DMS 273 (cell line): Measurements from ENCODE around the gene MUTYH.
"Not testable (repeated sequence)": the region's sequence is repeated elsewhere in the genome, so short reads cannot be mapped to it uniquely, and the experiment has no call there.

ENCODE experiments used
- DNase-seq: peaks from one replicate; lab custom pipeline; 2025; ENCODE audit not compliant: unreplicated experiment; lab: John Stamatoyannopoulos, UW

Gene MUTYH

GRCh38 chr1:45339789-45340558 lies at the start of gene MUTYH, which contains the start of gene TOE1:
Gene MUTYH (minus strand): TSS chr1:45340440. CDS start chr1:45334505, 5,935 bp downstream.
Gene TOE1 (plus strand): TSS chr1:45340170. CDS start chr1:45340253, 83 bp downstream.
- DNase-seq, result peak; percentile 98

DNA sequence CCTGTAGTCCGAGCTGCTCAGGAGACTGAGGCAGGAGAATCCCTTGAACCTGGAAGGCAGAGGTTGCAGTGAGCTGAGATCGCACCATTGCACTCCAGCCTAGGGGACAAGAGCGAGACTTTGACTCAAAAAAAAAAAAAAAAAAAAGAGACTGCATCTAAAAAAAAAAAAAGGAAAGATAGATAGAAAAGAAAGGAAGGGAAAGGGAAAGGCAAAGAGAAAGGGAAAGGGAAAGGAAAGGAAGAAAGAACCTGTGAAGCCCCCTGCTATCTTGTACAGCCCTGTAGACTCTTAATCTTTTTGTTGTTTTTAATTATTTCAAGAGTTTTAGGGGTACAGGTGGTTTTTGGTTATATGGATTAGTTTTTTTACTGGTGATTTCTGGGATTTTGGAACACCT lies 46.0 kb upstream of the MUTYH start:
- no peak for DNase-seq

DNA sequence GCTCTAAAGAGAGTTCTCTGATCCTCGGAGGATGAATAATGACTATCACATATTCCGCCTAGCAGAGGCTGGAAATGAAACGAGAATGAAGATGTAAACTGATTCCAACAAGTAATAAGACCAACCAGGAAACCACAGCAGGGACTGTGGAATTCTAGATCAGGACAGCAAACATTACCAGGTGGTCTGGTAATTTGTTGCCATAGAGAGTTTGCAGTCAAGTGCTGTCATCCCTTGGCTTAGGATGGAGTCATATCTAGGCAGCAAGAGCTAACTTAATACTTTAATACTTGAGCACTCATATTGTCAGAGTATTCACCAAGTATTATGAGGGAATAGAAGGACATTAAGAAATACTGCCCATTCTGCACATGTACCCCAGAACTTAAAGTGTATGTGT lies 45.1 kb upstream of the MUTYH start:
- DNase-seq, result peak; percentile 53

DNA sequence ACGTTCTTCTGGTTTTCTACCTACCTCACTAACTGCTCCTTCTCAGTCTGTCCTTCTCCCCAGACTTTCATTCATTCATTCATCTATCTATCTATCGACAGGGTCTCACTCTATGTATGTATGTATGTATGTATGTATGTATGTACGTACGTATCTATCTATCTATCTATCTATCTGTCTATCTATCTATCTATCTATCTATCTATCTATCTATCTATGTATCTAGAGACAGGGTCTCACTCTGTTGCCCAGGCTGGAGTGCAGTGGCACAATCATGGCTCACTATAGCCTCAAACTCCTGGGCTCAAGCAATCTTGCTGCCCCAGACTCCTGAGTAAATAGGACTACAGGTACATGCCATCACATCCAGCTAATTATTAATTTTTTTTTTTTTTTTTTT lies 44.0 kb upstream of the MUTYH start:
- not testable (repeated sequence) for DNase-seq

DNA sequence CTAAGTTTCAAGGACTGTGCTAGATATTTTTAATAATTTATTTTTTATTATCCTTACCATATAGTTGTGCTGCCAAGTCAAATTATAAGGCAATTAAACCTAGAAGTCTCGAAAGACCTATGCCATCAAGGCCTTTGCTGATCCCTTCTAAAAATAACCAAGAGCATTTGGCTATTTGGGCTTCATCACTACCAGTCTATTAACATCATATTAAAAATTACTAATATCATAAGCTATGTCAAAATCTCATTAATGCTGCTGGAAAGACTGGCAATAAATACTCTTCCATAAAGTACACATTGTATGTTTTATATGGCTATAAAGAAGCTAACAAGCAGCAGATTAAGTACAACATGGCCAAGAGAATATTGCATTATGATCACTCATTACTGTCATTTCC lies 43.0 kb upstream of the MUTYH start:
- no peak for DNase-seq

DNA sequence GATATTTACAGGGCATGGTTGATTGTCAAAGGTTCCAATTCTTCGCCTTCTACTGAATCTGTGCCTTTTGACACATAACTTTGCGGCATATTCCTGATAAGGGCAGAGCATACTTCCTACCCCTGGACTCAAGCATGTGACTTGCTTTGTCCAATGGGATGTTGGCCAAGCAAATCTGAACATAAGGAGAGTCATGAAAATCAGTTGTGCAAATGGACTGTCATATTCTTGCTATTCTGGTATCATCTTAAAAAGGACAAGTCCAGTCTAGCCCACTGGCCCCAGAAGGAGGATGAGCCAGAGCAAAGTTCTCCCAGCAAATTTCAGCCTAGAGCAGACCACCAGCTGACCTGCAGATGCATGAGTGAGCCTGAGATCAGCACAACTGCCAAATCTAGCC lies 41.0 kb upstream of the MUTYH start:
- peak; percentile 8 for DNase-seq

DNA sequence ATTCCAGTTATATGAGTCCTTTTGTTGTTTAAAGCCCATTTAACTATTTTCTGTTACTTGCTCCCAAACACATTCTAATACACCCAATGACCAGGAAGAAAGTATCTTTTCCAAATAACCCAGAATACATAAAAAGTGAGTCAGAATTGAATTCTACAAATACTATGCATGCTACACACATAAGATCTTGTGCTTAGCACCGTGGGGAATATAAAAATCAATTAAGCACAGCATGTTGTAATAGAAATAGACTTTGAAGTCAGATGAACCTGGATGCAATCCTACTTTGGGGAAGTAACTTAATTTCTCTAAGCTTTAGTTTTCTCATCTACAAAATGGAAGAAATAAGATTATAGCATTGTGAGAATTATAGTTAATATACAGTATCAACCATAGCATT lies 40.5 kb upstream of the MUTYH start:
- no peak for DNase-seq

- no peak for DNase-seq
Measured at GRCh38 chr1:45380125-45380524, 39.9 kb upstream of the MUTYH start.

DNA sequence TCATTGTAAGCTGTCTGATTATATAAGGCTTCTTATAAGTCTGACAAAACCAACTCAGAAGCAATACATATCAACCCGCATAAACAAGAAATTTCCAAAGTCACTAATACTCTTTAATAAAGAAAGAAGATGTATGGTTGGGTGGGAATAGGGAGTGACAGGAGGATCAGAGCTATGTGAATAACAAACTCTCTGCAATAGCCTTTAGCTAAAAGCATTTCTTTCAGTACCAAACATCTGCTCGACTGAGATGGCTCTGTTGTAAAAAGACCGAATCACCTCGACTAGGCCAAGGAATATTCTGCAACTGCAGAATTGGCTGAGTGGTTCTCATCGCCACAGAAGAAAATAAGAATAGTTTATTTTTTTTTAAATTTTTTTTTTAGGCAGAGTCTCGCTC lies 39.3 kb upstream of the MUTYH start:
- no peak for DNase-seq

DNA sequence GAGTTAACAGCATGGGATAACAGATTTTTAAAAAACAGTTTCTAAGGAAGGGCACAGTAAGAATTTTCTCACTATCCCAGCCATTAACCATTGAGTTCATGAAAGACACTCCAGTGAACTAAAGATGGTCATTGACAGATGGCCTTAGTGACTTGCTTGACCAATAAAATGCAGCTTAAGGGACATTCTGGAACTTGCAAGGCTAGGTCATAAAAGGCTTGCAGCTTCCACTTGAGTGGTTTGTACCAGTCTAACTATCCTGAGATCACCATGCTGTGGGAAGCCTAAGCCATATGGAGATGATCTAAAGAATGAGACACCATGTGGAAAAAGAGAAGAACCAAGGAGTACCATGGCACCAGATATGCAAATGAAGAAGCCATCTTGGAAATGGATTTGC lies 37.9 kb upstream of the MUTYH start:
- peak; percentile 34 for DNase-seq

DNA sequence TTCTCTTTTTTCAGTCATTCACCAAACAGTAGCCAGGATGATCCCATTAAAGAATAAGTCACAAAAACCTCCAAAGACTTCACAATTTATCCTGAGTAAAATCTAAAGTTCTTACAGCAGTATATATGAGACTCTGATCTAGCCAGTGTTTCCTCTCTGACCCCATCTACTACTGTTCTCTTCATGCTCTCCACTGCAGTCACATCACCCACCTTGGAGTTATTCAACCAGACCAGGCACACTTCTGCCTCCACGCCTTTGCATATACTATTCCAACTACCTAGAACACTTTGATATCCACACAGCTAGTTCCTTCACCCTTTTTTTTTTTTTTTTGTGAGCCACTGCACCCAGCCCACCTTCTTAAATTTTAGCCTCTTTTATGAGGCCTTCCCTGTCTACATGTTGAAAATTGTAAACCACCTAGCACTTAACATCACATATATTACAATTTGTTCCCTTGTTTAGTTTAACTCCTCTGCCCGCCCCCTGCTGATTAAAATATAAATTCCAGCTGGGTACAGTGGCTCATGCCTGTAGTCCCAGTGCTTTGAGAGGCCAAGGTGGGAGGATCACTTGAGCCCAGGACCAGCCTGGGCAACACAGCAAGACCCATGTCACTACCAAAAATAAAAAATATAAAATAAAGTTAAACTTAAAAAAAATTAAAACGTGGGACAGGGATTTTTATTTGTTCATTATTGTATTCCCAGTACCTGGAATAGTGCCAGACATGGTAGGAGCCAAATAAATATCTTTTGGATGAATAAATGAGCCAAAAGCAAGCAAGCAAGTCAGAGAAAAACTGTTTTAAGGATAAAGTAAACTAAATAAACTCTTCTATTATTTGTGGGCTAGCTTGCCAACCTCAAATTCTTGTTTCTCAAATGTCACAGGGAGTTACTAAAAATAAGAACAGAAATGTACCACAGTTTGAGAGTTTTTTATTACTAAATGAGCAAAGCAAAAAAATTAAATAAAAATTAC lies 35.2 kb upstream of the MUTYH start:
- DNase-seq, result peak; percentile 20

GRCh38 chr1:45373573-45373972 lies 33.3 kb upstream of the MUTYH start:
- no peak for DNase-seq

- DNase-seq, result no peak
Measured at GRCh38 chr1:45370575-45370974, 30.3 kb upstream of the MUTYH start.

GRCh38 chr1:45365051-45365450 lies 24.8 kb upstream of the MUTYH start:
- DNase-seq, result no peak

GRCh38 chr1:45364294-45364693 lies 24.1 kb upstream of the MUTYH start:
- DNase-seq, result no peak

DNA sequence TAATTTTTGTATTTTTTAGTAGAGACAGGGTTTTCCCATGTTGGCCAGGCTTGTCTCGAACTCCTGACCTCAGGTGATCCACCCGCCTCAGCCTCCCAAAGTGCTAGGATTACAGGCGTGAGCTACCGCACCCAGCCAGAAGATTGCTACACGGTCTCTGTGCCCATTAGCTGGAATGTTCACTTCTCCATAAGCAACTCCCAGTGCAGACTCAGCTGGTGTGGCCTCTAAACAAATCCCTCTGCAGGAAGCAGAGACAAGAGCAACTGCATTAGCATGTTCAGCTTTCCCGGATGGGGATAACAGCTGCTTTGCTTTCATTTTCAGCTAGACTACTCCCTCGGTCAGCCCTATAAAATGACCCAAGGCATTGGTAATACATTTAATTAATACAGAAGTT lies 20.7 kb upstream of the MUTYH start:
- DNase-seq, result not testable (repeated sequence)

DNA sequence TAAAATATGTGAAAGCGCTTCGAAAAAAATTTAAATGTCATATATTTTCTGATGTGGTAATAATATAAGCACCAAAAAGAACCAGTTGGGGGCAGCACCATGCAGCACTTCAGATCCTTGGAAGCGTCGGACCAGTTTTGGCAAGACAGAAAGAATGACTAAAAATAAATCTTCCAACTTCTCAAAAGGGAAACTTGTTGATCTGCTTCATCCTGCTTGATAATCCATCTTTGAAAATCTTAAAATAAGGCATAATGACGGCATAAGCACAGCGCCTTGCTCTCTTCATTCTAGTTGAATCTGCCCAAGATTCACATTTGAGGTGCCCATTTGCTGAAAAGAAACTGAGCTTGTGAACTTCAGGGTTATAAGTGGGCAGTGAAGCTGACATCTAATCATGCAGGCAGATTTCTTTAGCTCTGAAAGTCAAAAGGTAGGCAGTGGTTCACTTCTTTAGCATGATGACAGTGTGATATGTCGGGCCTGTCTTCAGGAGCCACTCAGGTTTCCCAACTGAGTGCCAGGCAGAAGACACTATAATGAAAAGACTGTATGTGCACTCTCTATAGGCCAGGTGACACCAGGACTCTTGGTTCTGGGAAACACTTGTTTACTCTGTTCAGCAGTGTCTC lies 19.8 kb upstream of the MUTYH start:
- DNase-seq, result peak; percentile 78

- no peak for DNase-seq
Measured at GRCh38 chr1:45356186-45356585, 15.9 kb upstream of the MUTYH start.

DNA sequence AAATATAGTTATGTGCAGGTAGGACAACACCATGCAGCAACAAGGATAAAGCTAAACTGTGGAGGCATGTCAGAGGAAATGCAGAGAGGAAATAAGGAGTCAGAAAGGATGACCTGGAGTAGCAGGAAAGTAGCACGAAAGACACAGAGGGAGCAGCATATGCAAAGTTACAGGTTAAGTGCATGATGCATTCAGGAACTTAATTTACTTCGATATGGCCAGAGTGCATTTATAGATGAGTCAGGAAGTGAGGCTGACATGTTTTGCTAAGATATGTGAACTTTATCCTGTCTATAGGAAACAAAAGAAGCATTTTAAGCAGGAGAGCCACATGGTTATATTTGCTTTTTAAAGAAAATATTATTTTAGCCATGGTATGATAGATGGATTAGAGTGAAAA lies 15.4 kb upstream of the MUTYH start:
- DNase-seq, result no peak

GRCh38 chr1:45354838-45355237 lies 14.6 kb upstream of the MUTYH start:
- no peak for DNase-seq

DNA sequence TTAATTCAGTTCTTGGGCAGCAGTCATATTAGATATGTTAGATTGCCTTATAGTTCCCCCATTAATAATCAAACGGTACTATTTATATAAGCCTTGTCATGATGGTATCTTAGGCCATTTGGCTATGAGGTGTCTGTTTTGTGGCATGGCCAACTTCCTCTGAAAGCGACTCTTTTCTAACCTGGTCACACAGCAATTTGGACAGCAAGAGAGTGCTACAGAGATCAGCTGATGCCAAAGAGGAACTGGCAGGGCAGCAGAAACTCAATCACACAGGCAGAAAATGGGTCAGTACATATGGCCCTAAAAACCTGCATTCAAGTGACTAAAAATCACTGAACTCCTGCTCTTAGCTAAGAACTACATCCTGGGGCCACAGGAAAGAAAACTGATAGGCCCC lies 13.4 kb upstream of the MUTYH start:
- DNase-seq, result no peak
